Stomach smooth muscle (tissue), 2 donors: Measurements from ENCODE around the gene TRIM29.

Experiments
- H3K27ac ChIP-seq: one replicate; pipeline ENCODE4 v1.7.0; 2013; ENCODE audit warnings: mild to moderate bottlenecking, low read length, inconsistent platforms
- H3K27me3 ChIP-seq, 2 donors: one replicate each; pipeline ENCODE4 v1.7.0; 2013; ENCODE audit warnings: low read length in 2 of 2; ENCODE audit not compliant: insufficient read depth in 2 of 2, control insufficient read depth in 1 of 2
- H3K36me3 ChIP-seq, 2 donors: one replicate each; pipeline ENCODE4 v1.7.0; 2013; ENCODE audit warnings: low read length in 2 of 2; ENCODE audit not compliant: control insufficient read depth in 2 of 2, insufficient read depth in 2 of 2
- H3K4me1 ChIP-seq: one replicate; pipeline ENCODE4 v1.7.0; 2013; ENCODE audit warnings: low read length; ENCODE audit not compliant: control insufficient read depth, insufficient read depth
- H3K4me3 ChIP-seq, 2 donors: one replicate each; pipeline ENCODE4 v1.7.0; 2013; ENCODE audit warnings: low read length in 2 of 2
- H3K9ac ChIP-seq, 2 donors: one replicate each; pipeline ENCODE4 v1.7.0; 2013; ENCODE audit warnings: low read length in 2 of 2, mild to moderate bottlenecking in 1 of 2
- H3K9me3 ChIP-seq, 2 donors: one replicate each; pipeline ENCODE4 v1.7.0; 2013; ENCODE audit warnings: low read length in 2 of 2; ENCODE audit not compliant: control insufficient read depth in 2 of 2
- donor health status: healthy.
- donor health status: Pancreatic carcinoma.

TRIM29 gene

DNA sequence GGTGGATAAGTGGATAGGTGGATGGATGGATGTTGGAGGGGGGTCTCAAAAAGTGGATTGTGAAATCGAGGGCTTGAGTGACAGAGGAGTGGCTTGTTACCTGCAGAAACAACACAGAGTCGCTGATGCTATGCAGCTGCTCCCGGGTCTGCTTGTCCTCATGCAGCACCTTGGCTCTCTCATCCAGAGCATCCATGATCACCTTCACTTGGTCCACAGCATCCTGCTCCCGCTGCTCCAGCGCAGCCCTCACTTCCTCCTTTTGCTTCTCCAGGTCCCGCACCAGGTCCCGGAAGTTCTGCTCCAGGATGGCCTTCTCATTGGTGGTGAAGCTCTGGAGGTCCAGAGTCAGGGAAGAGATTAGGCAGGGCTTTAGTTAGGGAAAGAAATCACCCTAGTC, 10.7 kb downstream of the TRIM29 start:
- no peak overlapping the region for H3K27ac ChIP-seq
- H3K9ac ChIP-seq, result no peak overlapping the region
- no peak overlapping the region for H3K4me3 ChIP-seq
- peaks cover 5% of the 10 kb centered on the region for H3K4me1 ChIP-seq
- H3K36me3 ChIP-seq, result no peaks in the 10 kb centered on the region
- H3K27me3 ChIP-seq, result peaks cover 0 to 2% of the 10 kb centered on the region in 2 donors
- no peaks in the 10 kb centered on the region for H3K9me3 ChIP-seq

DNA sequence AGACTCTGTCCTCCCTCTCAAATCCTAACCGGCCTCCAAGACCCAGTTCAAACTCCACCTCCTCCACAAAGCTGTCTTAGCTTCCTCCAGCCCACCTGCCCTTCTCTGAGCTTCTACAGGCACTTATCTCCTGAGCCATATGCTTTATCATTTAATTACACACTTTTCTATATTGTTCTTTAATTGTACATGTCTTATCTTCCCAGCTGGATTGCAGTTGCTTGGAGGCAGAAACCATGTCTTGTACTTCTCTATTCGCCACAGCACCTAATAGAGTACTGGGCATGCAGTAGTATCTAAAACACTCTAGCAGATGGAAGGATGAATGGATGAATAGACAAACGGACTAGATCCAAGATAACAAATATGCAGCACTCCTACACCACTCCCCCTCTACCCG, 11.3 kb downstream of the TRIM29 start:
- no peaks in the 10 kb centered on the region for H3K9me3 ChIP-seq
- peaks cover 5% of the 10 kb centered on the region for H3K4me1 ChIP-seq
- H3K27me3 ChIP-seq, result peaks cover 0 to 2% of the 10 kb centered on the region in 2 donors

DNA sequence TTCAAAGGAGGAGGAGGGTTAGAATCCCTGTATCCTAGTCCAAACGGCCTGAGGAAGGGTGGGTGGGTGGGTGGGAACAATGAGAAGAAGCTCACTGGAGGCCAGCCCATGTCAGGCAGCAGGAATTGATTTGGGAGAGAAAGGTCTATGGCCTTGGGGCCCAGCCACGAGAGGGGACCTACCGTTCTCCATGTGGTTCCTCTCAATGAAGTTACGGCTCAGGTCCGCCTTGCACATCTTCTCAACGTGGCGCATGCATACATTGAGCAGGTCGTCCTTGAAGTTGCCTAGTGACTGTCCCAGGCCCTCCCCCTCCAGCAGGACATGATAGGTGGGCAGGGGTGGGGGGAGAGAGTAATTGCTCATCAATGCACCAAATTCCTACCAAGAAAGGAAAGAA, 12.4 kb downstream of the TRIM29 start:
- H3K27me3 ChIP-seq, result peaks cover 0 to 2% of the 10 kb centered on the region in 2 donors
- peaks cover 5% of the 10 kb centered on the region for H3K4me1 ChIP-seq
- H3K36me3 ChIP-seq, result no peaks in the 10 kb centered on the region
- no peak overlapping the region for H3K9ac ChIP-seq
- H3K27ac ChIP-seq, result no peak overlapping the region
- H3K9me3 ChIP-seq, result peaks cover 0 to 5% of the 10 kb centered on the region in 2 donors
- H3K4me3 ChIP-seq, result no peak overlapping the region

More for the DNA sequence above, 11.3 kb downstream of the TRIM29 start:
- Histone ChIP-seq H3K36me3 (no peaks in the 10 kb centered on the region), H3K4me3 (no peak overlapping the region), H3K27ac (no peak overlapping the region), H3K9ac (no peak overlapping the region)

- peaks cover 0 to 5% of the 10 kb centered on the region in 2 donors for H3K9me3 ChIP-seq
- H3K4me1 ChIP-seq, result peaks cover 5% of the 10 kb centered on the region
- H3K9ac ChIP-seq, result no peak overlapping the region
- no peaks in the 10 kb centered on the region for H3K27me3 ChIP-seq
- no peak overlapping the region for H3K4me3 ChIP-seq
- H3K36me3 ChIP-seq, result no peaks in the 10 kb centered on the region
- H3K27ac ChIP-seq, result no peak overlapping the region
Observed at GRCh38 chr11:120125024-120125423, 12.9 kb downstream of the TRIM29 start.

- Histone ChIP-seq H3K4me1 (peaks cover 5% of the 10 kb centered on the region), H3K27me3 (no peaks in the 10 kb centered on the region), H3K36me3 (no peaks in the 10 kb centered on the region), H3K9ac (no peak overlapping the region), H3K9me3 (peaks cover 0 to 5% of the 10 kb centered on the region in 2 donors), H3K4me3 (no peak overlapping the region), H3K27ac (no peak overlapping the region)
Observed at GRCh38 chr11:120124355-120124754, 13.6 kb downstream of the TRIM29 start.

DNA sequence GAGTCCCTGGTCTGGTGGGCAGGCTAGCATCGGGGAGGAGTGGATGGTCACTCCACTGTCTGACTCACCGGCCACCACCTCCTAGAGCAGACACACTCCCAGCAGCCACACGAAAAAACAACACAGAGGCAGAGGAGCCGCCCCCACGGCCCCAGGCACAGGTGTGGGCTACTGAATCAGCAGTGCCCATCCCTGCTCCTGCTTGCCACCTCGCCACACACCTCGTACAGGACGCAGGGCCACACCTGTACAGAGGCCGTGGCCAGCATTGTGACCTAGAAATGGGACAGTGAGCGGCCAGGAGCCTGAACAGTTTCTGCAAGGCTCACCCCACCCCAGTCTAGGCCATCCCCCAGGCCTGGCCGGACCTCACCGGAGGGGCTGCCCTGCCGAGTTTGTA, 14.0 kb downstream of the TRIM29 start:
- H3K27me3 ChIP-seq, result no peaks in the 10 kb centered on the region
- H3K9me3 ChIP-seq, result peaks cover 0 to 5% of the 10 kb centered on the region in 2 donors
- no peak overlapping the region for H3K27ac ChIP-seq
- H3K36me3 ChIP-seq, result no peaks in the 10 kb centered on the region
- no peak overlapping the region for H3K9ac ChIP-seq
- peaks cover 4% of the 10 kb centered on the region for H3K4me1 ChIP-seq
- no peak overlapping the region for H3K4me3 ChIP-seq

DNA sequence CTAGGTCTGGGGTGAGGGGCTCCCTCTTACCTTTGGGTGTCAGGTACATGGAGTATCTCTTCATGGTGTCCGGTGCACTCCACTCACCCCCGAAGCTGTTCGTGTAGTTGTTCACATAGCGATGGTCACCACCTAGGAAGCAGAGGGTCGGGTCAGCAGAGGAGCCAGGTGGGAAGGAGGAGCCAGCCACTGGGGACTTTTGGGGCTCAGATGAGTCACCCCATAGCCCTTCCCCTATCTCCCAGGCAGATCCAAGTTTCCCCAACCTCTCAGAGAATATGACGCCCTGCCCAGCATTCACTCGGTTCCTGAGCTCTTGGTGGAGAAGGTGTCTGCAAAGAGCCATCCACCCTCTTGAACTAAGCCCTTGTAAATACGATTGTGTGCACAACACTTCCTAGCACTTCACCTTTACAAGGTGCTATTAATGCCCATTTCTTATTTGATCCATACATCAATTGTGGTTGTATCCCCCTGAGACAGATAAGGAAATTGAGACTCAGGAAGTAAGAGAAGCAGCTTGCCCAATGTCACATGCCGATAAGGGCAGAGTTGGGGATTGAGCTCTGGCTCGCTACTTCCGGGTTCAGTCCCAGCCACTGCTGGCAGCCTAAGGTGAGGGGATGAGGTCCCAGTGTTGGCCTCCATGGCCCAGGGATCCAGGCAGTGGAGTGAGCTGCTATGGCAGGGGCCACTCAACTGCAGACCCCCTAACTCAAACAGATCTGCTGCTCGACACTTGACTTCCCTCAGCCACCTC, 14.8 kb downstream of the TRIM29 start:
- Histone ChIP-seq H3K4me1 (no peaks in the 10 kb centered on the region), H3K9ac (no peak overlapping the region), H3K36me3 (no peaks in the 10 kb centered on the region), H3K4me3 (no peak overlapping the region), H3K9me3 (peaks cover 0 to 5% of the 10 kb centered on the region in 2 donors), H3K27ac (no peak overlapping the region), H3K27me3 (no peaks in the 10 kb centered on the region)

DNA sequence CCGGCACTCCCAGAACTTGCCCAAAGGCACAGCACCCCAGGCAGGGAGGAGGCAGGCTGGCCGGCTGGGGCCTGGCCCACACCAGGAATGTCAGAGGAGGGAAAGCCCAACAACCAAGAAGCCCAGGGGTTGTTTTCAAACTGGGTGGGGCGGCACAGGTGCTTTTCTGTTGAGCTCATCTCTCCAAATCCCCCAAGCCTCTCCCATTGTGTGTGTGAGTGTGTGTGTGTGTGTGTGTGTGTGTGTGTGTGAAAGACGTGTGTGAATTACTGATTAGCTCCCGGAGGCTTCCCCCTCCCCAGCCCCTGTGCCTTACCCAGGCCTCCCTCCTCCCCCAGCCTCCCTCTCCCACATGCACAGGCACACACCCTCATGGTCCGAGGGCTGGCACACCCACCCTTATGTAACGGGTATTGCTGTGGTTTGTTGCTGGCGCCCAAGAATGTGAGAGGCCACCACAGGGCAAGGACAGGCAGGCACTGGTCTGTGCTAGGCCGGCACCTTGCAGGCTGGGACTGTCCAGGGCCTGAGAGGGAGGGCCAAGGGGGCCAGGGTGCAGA, 15.9 kb downstream of the TRIM29 start:
- Histone ChIP-seq H3K4me3 (no peak overlapping the region), H3K4me1 (no peaks in the 10 kb centered on the region), H3K9ac (no peak overlapping the region), H3K27me3 (no peaks in the 10 kb centered on the region), H3K27ac (no peak overlapping the region), H3K36me3 (no peaks in the 10 kb centered on the region), H3K9me3 (peaks cover 0 to 5% of the 10 kb centered on the region in 2 donors)

- no peak overlapping the region for H3K27ac ChIP-seq
- H3K4me3 ChIP-seq, result no peak overlapping the region
- H3K9me3 ChIP-seq, result peaks cover 0 to 5% of the 10 kb centered on the region in 2 donors
- H3K27me3 ChIP-seq, result no peaks in the 10 kb centered on the region
- no peaks in the 10 kb centered on the region for H3K36me3 ChIP-seq
- H3K4me1 ChIP-seq, result no peaks in the 10 kb centered on the region
- H3K9ac ChIP-seq, result no peak overlapping the region
Observed at GRCh38 chr11:120121336-120121735, 16.6 kb downstream of the TRIM29 start.

- H3K4me1 ChIP-seq, result no peaks in the 10 kb centered on the region
- peaks cover 0 to 5% of the 10 kb centered on the region in 2 donors for H3K9me3 ChIP-seq
- H3K27me3 ChIP-seq, result no peaks in the 10 kb centered on the region
- no peak overlapping the region for H3K4me3 ChIP-seq
- no peaks in the 10 kb centered on the region for H3K36me3 ChIP-seq
- H3K27ac ChIP-seq, result no peak overlapping the region
- H3K9ac ChIP-seq, result no peak overlapping the region
Observed at GRCh38 chr11:120120805-120121335, 17.0 kb downstream of the TRIM29 start.

GRCh38 chr11:120119121-120119520, 18.8 kb downstream of the TRIM29 start:
- Histone ChIP-seq H3K9me3 (peaks cover 0 to 5% of the 10 kb centered on the region in 2 donors), H3K9ac (no peak overlapping the region), H3K4me3 (no peak overlapping the region), H3K36me3 (no peaks in the 10 kb centered on the region), H3K4me1 (no peaks in the 10 kb centered on the region), H3K27me3 (no peaks in the 10 kb centered on the region), H3K27ac (no peak overlapping the region)
